HepG2 (cell line): ENCODE results near the gene MTFR1L. TPM values are rescaled to one million over a fixed set of nuclear protein-coding genes. Genes with fewer than 3 reads are reported as not detected.
A peak's percentile ranks its signal among the peaks of the same experiment; 100 is the strongest.

ENCODE experiments used
- CREB1 ChIP-seq, 2 experiments: fragments of 450-650 bp in 1 of 2; IDR thresholded peaks; 2 replicates each; pipeline ENCODE4 v1.6.1; 2016 to 2017; ENCODE audit warnings: control low read depth in 1 of 2, mild to moderate bottlenecking in 1 of 2, missing compliant biosample characterization in 1 of 2, missing genetic modification characterization in 1 of 2
- HDAC2 ChIP-seq: sonication (generic); formaldehyde crosslinking; IDR thresholded peaks from 2 replicates; pipeline ENCODE4 v1.4.0; 2020; ENCODE audit warnings: missing genetic modification reagents
- RAD21 ChIP-seq: fragments of 450-650 bp; formaldehyde crosslinking; IDR thresholded peaks from 2 replicates; pipeline ENCODE4 v1.5.0; 2020; ENCODE audit warnings: mild to moderate bottlenecking
- STAG1 ChIP-seq: sonication (generic); formaldehyde crosslinking; IDR thresholded peaks from 2 replicates; pipeline ENCODE4 v1.4.0; 2020; ENCODE audit warnings: missing genetic modification reagents
- ZNF331 ChIP-seq: sonication (generic); formaldehyde crosslinking; IDR thresholded peaks from 2 replicates; pipeline ENCODE4 v1.4.0; 2020; ENCODE audit warnings: missing genetic modification reagents
- ZNF788 ChIP-seq: sonication (generic); formaldehyde crosslinking; IDR thresholded peaks from 2 replicates; pipeline ENCODE4 v1.5.0; 2020; ENCODE audit warnings: mild to moderate bottlenecking, missing genetic modification reagents, borderline replicate concordance
- ZUFSP ChIP-seq: sonication (generic); formaldehyde crosslinking; IDR thresholded peaks from 2 replicates; pipeline ENCODE4 v1.9.0; 2021; ENCODE audit warnings: missing genetic modification reagents, mild to moderate bottlenecking, borderline replicate concordance
- polyA plus RNA-seq, 8 experiments: library from polyadenylated mRNA; depleted of rRNA in 3 of 8; stranded (reverse) in 7 of 8; unstranded in 1 of 8; fragments of >200 nt; fragmentation: Illumina TruSeq in 4 of 8; extraction: Trizol in 4 of 8; gene quantifications; 2 replicates each; pipeline versions ENCODE4 v1.2.1 to v1.2.3, GENCODE V29; 2011 to 2016; ENCODE audit warnings: low read depth in 4 of 8, missing spikeins in 1 of 8, mixed read lengths in 1 of 8; ENCODE audit not compliant: insufficient read depth in 1 of 8
- total RNA-seq, 5 experiments: library from RNA; depleted of rRNA; stranded (reverse); fragments of >200 nt; fragmentation: Illumina TruSeq; extraction: Trizol; gene quantifications; 2 replicates each; pipeline ENCODE4 v1.2.3, GENCODE V29; 2016; ENCODE audit warnings: low read depth in 1 of 5
- TF ChIP-seq, protein P1 (sequence below): sonication (generic); formaldehyde crosslinking; IDR thresholded peaks from 2 replicates; pipeline ENCODE4 v1.4.0; 2020; ENCODE audit warnings: missing genetic modification reagents

Gene MTFR1L
- total and polyA plus RNA-seq, 2 of the 13 experiments (the other 11 are each of a cell fraction or from before 2014, with no cell fraction given) = 38.0 to 55.7 TPM

DNA sequence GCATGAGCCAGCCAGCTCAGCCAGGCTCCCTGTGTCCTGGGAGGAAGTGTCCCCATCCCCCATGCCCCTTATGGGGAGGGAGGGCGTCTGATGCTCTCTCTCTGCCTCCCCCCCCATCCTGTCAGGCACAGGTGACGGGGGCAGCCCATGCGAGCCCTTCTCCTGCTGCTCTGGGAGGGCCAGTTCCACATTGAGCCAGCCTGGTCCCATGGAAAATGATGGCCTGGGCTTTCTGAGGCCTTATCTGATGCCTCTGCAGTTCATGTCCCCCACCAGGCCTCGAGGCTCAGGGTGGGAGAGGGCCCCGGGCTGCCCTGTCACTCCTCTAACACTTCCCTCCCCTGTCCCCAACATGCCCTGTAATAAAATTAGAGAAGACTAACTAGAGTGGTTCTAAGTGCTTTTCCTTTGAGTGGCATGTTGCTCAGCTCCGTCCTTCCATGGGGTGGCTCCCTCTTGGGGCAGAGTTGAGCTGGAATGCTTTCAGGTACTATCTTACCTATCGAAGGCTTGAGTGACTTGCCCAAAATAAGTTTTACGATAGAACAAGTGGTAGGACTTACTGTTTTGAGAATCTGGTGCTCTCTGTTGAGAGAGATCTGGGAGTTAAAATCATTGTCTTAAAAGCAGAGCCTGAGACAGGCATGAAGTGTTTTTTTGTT lies 1.8 kb upstream of the MTFR1L start (continued):
- TF ChIP-seq STAG1 (peak; percentile 15; the same call in 1 of the 2 replicates), ZUFSP (CRISPR knock-in tag) (no peak), RAD21 (CRISPR knock-in tag) (0 out of 2 replicates have a peak, but pooled peaks have one; percentile 5), ZNF331 (no peak), CREB1 (IDR thresholded peaks at IDR 0.05) (no peak), CREB1 (CRISPR knock-in tag; IDR thresholded peaks at IDR 0.05) (peak; percentile 53; the same call in 1 of the 2 replicates), ZNF788 (CRISPR knock-in tag) (no peak), HDAC2 (no peak)
- TF ChIP-seq, protein P1, sequence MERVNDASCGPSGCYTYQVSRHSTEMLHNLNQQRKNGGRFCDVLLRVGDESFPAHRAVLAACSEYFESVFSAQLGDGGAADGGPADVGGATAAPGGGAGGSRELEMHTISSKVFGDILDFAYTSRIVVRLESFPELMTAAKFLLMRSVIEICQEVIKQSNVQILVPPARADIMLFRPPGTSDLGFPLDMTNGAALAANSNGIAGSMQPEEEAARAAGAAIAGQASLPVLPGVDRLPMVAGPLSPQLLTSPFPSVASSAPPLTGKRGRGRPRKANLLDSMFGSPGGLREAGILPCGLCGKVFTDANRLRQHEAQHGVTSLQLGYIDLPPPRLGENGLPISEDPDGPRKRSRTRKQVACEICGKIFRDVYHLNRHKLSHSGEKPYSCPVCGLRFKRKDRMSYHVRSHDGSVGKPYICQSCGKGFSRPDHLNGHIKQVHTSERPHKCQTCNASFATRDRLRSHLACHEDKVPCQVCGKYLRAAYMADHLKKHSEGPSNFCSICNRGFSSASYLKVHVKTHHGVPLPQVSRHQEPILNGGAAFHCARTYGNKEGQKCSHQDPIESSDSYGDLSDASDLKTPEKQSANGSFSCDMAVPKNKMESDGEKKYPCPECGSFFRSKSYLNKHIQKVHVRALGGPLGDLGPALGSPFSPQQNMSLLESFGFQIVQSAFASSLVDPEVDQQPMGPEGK (CRISPR knock-in tag) = 0 out of 2 replicates have a peak, but pooled peaks have one; percentile 3
- TF ChIP-seq, all 625 proteins: peak for 18
